DMS 273 (cell line): ENCODE results near the gene IVL.

Experiments
- DNase-seq: peaks from one replicate; lab custom pipeline; 2025; ENCODE audit not compliant: unreplicated experiment; lab: John Stamatoyannopoulos, UW

The IVL gene, protein sequence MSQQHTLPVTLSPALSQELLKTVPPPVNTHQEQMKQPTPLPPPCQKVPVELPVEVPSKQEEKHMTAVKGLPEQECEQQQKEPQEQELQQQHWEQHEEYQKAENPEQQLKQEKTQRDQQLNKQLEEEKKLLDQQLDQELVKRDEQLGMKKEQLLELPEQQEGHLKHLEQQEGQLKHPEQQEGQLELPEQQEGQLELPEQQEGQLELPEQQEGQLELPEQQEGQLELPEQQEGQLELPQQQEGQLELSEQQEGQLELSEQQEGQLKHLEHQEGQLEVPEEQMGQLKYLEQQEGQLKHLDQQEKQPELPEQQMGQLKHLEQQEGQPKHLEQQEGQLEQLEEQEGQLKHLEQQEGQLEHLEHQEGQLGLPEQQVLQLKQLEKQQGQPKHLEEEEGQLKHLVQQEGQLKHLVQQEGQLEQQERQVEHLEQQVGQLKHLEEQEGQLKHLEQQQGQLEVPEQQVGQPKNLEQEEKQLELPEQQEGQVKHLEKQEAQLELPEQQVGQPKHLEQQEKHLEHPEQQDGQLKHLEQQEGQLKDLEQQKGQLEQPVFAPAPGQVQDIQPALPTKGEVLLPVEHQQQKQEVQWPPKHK

DNA sequence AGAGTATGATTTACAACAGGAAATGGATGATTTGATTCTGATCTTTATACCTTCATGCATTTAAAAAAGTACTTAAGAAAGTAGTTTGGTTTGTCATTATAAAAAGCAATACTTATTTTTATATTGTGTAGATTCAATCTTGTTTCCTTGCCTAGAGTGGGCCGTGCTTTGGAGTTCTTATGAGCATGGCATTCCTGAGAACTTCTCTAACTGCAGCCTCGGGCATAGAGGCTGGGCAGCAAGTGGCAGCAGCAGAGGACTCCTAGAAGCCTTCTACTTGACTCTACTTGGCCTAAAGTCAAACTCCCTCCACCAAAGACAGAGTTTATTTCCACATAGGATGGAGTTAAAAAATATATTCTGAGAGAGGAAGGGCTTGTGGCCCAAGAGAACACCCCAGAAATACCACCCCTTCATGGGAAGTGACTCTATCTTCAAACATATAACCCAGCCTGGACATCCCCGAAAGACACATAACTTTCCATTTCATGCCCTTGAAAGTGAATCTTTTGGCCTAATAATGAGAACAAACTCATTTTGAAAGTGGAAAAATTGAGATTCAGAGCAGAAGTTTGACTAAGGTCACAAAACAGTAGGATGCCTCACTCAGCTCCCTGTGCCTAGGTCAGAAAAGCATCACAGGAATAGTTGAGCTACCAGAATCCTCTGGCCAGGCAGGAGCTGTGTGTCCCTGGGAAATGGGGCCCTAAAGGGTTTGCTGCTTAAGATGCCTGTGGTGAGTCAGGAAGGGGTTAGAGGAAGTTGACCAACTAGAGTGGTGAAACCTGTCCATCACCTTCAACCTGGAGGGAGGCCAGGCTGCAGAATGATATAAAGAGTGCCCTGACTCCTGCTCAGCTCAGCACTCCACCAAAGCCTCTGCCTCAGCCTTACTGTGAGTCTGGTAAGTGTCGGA is at the start of gene IVL:
TSS of gene IVL (plus strand) at position 861 of the 916 bp plus-strand sequence. CDS start 1,252 bp downstream, outside the sequence.
- no peak for DNase-seq

DNA sequence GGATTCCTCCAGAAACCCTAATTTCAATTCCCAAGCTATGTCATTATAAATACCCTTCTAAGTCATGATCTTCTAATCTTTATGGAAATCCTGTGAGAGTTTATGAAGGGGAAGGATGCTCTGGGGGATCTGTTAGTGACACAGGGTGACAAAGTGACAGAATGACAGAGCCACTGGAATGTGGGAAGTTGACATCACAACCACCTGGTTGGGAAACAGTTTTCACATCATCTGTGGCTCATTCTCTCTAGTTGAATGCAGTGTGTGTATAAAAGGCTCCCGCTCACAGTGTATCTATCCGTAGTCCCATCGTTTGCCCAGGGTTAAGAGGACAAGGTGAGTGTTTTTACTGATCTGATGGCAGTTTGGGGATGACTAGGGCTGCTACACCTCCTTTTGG is 48.6 kb upstream of the IVL start, which contains the start of gene LCE7A:
TSS of gene LCE7A (plus strand) at position 301 of the 400 bp plus-strand sequence. CDS start 702 bp downstream, outside the sequence.
- DNase-seq = no peak

DNA sequence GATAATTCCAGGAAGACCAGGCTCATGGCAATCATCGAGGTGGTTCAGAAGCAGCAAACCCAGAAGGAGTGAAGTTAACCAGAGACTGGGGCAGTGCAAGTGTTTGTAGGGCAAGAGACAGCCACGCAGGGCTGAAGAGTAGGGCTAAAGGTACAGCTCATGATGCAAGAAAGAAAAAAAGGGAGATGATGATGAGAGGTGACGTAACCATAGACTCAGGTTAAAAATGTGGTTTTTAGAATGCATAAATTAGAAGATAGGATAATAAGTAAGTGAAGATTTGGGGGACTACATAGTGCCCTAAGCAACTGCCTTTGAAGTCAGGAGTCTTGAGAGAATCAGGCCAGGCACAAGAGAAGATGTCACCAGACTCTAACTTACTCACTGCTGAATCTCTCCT is 48.2 kb upstream of the IVL start:
- no peak for DNase-seq

DNA sequence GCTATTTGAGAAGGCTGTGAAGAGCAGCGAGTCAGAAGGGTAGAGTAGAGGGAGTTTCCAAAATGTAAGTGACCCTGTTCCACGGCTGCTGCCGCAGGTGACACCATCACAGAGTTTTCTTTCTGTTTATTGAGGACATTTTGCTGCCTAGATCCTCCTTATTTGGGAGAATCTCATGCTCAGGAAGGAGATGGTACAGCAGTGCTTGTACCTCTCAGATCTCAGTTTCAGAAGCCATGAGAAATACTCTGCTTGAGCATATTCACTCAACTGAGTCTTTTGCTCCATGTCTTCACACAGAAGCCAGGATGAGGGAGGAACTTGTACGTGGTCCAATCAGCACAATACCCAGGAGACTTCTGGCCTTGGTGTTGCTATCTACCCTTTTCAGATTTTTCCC is 47.0 kb upstream of the IVL start:
- DNase-seq = no peak

DNA sequence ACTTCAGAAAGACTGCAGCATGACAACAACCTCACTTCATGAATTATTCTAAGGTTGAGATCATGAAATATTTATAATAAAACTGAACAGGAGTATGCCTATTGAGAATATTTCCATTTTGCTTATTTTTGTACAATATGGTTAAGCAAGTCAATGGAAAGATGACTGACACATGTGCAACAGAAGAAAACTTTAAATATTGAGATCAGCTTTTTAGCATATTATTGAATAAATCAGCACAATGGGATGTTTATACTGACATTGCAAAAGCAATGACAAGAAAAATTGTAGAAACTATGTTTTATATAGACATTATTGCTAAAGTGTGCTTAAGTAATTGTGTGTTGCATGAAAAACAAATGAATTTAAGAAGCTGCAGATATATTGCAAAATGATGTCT is 43.9 kb upstream of the IVL start:
- no peak for DNase-seq

DNA sequence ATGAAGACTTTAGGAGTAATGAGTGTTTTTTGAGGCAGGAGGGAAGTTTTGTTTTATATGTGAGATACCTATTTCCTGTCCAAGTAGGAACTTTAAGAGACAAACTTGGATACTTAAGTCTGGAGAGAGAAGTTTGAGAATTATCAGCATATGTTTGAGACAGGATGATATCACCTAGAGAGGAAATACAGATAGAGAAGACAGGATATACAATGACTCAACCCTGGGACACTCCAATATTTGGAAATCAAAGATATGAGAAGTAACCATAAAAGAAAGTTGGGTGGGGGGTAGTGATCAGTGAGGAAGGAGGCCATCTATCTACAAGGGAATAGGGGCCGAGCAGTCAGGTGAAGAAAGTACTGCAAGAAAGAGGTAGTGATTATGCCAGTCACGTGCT is 42.0 kb upstream of the IVL start:
- no peak for DNase-seq

DNA sequence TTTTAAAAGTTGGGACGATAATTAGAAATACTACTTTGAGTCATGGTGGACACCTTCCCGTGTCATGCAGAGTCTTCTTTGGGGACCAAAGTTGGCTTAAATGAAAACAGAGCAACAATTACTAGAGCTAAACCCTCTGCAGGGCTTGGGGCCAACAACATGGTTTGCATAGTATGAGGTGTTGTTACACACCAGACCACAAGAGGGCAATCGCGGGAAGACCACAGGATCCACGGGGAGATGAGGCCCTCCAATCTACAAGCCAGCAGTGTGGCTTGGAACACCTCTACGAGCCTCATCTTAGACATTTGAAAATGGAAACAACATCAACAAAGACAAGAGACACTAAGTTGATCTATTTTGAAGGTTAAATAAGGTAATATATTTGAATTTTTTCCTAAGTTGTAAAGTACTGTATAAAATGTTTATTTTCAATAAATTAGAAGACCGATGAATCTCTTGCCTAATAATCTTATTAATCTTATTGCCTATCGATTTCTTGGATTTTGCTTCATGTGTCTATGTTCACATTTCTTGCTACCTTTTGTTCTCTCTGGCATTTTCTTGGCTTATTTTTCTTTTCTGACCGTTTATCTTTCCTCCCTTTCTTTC is 38.4 kb upstream of the IVL start:
- DNase-seq = peak; percentile 83

DNA sequence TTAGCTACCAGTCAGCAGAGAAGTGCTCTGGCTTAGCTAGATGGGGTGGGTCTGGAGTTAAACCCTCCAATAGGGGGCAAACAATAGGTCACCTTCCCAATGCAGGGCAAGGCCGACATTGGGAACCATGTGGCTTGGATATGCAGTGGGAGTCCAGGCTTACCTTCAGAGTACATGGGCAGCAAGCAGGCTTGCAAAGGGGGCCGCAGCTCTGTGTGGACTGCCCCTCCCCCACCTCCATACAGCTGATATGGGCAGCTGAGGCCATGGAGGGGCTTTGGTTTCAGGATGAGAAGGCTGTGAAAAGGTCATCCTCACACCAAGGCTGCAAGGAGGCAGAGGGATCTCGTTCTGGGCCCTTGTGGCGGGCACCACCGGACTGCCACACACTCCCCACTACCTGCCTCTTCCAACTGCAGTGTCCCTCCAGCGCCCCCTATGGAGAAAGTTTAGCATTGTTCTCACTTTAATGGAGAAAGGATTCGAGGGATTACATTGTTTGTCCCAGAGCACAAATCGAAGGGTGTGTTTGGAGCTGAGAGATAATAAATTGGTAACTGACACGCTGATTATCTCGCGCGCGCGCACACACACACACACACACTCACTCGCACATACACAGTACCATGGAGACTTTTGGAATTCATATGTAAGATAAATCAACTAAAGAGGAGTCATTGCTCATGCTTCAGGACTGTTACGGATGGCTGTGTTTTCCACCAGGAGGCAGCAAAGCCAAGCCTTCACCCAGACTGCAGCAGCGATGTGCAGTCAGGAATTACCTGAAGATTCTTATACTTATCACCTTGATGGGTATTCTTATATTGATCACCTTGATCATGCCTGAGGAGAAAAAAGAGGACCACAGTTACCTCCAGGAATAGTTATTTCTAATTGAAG is 37.3 kb upstream of the IVL start:
- DNase-seq = peak; percentile 22

DNA sequence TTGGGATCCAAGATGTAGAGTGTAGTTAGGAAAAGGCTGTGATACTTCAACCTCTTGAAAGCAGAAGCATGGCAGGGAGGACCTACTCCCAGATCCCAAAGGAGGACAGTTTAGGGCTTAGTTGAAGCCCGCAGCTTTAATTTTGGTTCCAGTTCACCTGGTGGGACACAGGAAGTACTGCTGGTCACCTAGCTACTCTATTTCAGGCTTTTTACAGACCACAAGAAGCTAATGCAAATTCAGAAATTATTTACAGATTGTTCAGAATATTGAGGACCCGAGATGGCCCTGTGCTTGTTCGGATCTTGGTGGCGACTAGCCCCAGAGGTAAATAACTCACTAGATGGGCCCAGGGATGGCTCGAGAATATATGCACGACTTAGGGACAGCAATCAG is 36.6 kb upstream of the IVL start:
- no peak for DNase-seq

DNA sequence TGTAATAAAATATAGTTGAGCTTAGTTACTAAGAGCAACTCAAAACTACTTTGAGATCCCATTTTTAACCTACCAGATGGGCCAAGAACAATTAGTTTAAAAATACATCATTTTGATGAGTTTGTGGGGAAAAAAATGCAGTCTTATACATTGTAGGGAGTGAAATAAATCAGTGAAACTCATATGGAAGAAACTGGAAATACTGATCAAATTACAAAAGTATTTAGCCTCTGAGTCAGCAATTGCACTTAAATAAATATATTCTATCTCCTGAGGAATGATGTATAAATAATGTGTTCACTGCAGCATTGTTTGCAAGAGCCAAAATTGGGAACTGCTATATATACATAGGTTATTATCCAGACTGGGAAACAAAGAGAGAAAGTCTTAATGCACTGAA is 34.9 kb upstream of the IVL start:
- no peak for DNase-seq

DNA sequence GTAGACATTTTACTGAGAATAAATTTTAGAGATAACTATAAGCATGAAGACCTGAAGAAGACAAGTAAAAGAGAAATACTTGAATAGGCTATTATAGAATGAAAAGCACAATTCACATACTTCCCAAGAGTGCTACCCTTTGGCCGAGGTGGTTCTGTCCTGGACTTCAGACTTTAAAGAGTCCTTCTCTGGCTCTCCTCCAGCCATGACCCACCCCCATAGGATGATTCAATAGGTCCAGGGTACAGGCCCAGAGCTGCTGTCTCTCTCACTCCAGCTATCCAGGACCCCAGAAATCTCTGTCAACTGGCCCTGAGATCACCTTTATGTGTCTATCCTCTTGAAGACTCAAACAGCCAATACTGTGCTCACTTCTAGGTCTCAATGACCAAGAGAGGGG is 31.5 kb upstream of the IVL start:
- DNase-seq = no peak

DNA sequence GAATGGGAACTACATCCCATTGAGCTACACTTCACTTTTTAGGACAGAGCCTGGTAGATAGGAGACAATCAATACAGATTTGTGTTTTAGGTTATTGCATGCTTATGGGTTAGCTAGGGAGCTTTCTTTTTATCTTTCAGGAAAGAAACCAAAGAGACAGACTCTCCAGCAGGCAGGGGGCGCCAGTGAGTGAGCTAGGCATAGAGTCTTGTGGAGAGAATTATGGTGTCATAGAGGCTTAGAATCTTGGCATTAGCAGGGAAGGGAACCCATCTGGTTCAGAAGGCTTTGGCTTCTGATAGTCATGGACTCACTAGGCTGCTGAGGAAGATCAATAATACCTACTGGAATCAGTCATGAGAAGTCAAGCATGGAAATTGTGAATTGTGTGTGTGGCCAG is 30.3 kb upstream of the IVL start, which contains the start of gene SMCP:
TSS of gene SMCP (plus strand) at position 281 of the 400 bp plus-strand sequence. CDS start 6,101 bp downstream, outside the sequence.
- DNase-seq = peak; percentile 31

DNA sequence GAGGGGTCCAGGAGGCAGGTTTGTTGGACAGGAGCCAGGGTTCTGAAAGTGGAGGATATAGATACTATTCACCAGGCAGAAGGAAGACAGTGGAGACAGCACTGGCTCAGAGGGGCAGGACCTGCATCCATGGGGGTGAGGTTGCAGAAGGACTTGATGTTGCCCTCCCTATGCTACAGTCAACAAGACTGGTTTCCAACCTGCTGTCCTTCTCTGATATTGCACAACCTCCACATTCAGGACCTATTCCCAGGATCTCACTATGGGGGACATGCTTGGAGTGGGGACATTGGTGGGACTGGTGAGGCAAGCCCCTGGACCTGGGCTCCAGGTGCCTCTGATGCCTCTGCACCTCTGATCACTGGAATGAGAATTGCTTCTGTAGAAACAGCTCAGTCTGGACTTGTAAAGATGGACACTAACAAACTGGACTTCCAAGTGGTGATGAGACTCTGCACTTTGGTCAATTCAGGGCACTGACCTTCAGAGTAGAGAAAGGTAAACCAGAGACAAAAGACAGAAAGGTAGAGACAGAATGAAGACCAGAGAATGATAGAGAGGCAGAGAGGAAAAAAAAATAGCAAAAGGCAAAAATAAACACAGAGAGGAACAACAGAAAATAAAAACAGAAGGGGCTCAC is 28.7 kb upstream of the IVL start:
- DNase-seq = no peak

DNA sequence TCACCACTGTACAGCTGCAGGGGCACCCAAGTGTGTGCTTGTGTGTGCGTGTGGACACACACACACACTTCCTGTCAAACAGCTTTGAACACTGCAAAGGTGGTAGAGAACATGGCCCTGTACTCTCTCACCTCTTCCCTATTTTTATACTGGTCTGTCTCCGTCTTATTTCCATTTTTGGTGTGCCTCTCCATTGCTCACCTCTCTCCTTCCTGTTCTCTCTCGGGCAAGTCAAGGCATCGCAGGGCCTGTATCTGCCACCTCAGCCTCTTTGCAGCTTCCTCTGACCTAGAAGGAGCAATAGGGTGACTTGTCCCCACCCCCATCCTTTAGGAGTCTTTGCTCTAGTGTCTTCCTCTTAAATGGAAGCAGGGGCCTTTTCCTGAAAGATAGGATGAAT is 28.0 kb upstream of the IVL start:
- no peak for DNase-seq

DNA sequence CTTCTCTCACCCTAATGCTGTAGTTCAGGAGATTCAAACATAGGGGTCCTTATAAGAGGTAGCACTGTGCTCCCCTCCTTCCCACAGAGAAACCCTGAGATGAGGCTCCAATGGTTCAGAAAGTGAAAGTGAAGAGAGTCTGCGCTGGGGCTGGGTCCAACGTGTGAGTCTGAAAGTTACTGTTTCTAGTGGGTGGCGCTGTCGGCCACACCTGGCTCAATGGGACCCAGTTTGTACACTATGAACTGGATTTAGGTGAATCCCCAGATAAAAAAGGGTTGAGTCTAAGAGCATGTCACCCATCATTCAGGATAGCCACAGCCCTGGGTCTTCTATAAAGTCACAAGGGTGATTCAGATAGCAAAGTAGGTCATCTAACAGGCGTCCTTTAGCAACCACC is 27.4 kb upstream of the IVL start:
- no peak for DNase-seq

DNA sequence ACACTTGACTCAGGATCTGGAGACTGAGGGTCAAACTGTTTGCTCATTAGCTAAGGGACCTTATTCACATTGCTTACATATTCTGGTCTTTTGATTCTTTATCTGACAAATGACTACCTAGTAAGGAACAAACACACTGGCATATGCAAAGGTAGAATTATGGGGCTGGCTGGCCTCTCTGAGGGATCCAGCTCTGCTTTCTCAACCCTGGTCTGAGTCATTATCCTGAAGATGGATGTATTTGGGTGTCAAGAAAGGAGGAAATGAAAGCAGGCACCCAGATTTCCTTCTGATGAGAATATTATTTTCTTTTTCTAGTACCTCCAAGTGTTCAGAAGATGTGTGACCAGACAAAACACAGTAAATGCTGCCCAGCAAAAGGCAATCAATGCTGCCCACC is 24.3 kb upstream of the IVL start:
- DNase-seq = no peak

DNA sequence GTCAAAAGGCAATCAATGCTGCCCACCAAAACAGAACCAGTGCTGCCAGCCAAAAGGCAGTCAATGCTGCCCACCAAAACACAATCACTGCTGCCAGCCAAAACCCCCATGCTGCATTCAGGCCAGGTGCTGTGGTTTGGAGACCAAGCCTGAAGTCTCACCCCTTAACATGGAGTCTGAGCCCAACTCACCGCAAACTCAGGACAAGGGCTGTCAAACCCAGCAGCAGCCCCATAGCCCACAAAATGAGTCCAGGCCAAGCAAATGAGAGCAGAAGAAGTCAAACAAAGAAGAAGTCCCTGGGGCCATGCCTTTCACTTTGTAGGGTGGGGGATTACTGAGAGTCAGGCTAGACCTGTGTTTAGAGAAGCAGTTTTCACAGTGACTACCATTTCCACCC is 23.8 kb upstream of the IVL start:
- no peak for DNase-seq

DNA sequence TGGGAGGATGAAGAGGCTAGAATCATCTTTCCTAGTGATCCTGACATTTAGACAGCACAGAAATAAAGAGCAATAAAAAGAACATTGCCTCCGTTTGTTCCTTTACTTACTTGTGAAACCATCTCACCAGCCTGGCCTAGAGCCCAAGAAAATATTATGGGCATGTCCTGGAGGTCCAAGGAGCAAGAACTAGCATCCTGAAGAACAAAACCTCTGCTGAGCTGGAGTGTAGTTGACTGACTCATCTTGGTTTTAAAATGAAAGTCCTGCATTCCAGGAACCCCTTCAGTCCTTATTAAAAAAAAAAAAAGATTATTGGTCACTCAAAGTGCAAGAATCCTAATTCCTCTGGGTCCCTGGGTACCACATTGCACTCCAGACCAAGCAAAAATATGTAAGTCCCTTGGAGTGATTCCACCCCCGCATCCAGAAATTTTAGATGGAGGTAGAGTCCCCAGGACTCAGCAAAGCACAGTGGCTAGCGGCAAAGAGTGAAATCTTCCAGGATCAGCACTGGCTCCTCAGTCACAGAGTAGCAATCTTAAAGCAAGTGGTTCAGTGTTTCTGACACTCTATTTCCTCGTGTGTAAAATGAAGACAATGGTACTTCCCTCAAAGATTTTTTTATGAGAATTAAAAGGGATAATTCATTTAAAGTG is 23.3 kb upstream of the IVL start:
- DNase-seq = no peak

DNA sequence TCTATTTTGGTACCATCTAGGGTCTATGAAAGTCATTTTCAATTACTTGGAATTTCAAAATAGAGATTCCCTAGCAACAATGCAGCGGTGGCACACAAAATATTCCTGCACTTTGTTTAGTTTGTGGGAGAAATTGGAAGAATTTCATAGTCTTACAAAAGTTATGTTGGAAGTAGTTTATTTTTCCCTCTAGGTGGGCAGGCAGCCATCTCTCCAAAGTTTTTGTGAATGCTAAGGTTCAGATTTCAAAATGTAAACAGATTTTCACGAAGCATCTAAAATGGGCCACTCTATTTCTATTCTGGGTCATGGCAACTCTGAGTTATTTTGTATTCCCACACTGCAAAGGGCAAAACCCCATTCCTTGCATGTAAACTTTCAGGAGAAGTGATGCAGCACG is 22.3 kb upstream of the IVL start:
- no peak for DNase-seq
